ENCODE results near the gene AGBL4.

AGBL4 gene

GRCh38 chr1:48960320-48960719, 1063.4 kb downstream of the AGBL4 start:
- TF ChIP-seq, protein P1, sequence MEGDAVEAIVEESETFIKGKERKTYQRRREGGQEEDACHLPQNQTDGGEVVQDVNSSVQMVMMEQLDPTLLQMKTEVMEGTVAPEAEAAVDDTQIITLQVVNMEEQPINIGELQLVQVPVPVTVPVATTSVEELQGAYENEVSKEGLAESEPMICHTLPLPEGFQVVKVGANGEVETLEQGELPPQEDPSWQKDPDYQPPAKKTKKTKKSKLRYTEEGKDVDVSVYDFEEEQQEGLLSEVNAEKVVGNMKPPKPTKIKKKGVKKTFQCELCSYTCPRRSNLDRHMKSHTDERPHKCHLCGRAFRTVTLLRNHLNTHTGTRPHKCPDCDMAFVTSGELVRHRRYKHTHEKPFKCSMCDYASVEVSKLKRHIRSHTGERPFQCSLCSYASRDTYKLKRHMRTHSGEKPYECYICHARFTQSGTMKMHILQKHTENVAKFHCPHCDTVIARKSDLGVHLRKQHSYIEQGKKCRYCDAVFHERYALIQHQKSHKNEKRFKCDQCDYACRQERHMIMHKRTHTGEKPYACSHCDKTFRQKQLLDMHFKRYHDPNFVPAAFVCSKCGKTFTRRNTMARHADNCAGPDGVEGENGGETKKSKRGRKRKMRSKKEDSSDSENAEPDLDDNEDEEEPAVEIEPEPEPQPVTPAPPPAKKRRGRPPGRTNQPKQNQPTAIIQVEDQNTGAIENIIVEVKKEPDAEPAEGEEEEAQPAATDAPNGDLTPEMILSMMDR (IDR thresholded peaks at IDR 0.05; ENCODE audit: low read depth, low read length): no peak
- in situ Hi-C loops (cut with HindIII; ENCODE audit: low sequenced_read_pairs): no loop called here
- DNase-seq (ENCODE audit: low read depth, low spot score): no peak
- no peak overlapping the region for H3K4me3 ChIP-seq (ENCODE audit: low read depth, low read length)

DNA sequence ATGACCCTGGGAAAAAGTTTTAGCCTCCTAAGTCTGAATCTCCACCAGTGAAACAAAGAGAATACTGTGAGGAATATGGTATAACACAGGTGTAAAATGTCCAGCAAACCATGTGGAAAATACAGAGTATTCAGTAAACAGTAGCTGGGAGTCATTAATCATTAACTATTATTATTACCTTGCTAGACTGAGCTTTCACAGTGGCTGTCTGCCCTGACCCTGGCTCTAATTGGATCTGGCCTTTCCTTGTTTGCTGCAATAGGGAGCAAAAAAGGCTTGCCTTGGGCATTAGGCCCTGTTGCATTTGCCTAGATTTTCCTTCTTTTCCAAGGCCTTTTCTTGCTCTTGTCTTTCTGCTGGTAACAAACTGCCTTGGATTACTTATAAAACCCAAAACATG, 1068.0 kb downstream of the AGBL4 start:
- in situ Hi-C loops (cut with HindIII; ENCODE audit: low sequenced_read_pairs): no loop called here
- no peak overlapping the region for H3K4me3 ChIP-seq (ENCODE audit: low read depth, low read length)
- TF ChIP-seq, protein P1 (IDR thresholded peaks at IDR 0.05; ENCODE audit: low read depth, low read length): no peak
- DNase-seq (ENCODE audit: low read depth, low spot score): no peak

- TF ChIP-seq, protein P1 (IDR thresholded peaks at IDR 0.05; ENCODE audit: low read depth, low read length): no peak
- in situ Hi-C loops (cut with HindIII; ENCODE audit: low sequenced_read_pairs): no loop called here
- DNase-seq (ENCODE audit: low read depth, low spot score): no peak
- no peak overlapping the region for H3K4me3 ChIP-seq (ENCODE audit: low read depth, low read length)
Measured at GRCh38 chr1:48953617-48954016, 1070.1 kb downstream of the AGBL4 start.

GRCh38 chr1:48948562-48948961, 1075.2 kb downstream of the AGBL4 start:
- H3K4me3 ChIP-seq (ENCODE audit: low read depth, low read length): no peak overlapping the region
- in situ Hi-C loops (cut with HindIII; ENCODE audit: low sequenced_read_pairs): no loop called here
- TF ChIP-seq, protein P1 (IDR thresholded peaks at IDR 0.05; ENCODE audit: low read depth, low read length): no peak
- no peak for DNase-seq (ENCODE audit: low read depth, low spot score)

- TF ChIP-seq, protein P1 (IDR thresholded peaks at IDR 0.05; ENCODE audit: low read depth, low read length): no peak
- H3K4me3 ChIP-seq (ENCODE audit: low read depth, low read length): no peak overlapping the region
- no peak for DNase-seq (ENCODE audit: low read depth, low spot score)
- in situ Hi-C loops (cut with HindIII; ENCODE audit: low sequenced_read_pairs): no loop called here
Measured at GRCh38 chr1:48947761-48948537, 1075.8 kb downstream of the AGBL4 start.

- DNase-seq (ENCODE audit: low read depth, low spot score): no peak
- TF ChIP-seq, protein P1 (IDR thresholded peaks at IDR 0.05; ENCODE audit: low read depth, low read length): no peak
- in situ Hi-C loops (cut with HindIII; ENCODE audit: low sequenced_read_pairs): no loop called here
- no peak overlapping the region for H3K4me3 ChIP-seq (ENCODE audit: low read depth, low read length)
Measured at GRCh38 chr1:48946070-48946469, 1077.7 kb downstream of the AGBL4 start.
